ENCODE results near the gene S1PR4.
"Not testable (repeated sequence)": the region's sequence is repeated elsewhere in the genome, so short reads cannot be mapped to it uniquely, and the experiment has no call there.

S1PR4 gene

DNA sequence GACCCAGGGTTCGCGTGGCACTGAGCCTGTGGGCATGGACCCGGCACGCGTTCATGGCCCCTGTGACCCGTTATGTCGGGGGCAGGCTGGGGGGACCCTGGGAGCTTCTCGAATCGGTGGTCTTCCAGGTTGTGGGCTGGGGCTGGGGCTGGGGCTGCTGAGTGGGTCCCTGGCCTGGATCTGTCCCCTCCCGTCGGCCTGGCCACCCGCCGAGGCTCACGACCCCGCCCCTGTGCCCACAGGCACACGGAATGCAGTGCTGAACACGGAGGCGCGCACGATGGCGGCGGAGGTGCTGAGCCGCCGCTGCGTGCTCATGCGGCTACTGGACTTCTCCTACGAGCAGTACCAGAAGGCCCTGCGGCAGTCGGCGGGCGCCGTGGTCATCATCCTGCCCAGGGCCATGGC, 13.7 kb downstream of the S1PR4 start:
- H3K4me3 ChIP-seq (ENCODE audit: low read length): no peak overlapping the region
- TF ChIP-seq ZNF274 (IDR thresholded peaks at IDR 0.05; ENCODE audit: low read depth, low read length): no peak

DNA sequence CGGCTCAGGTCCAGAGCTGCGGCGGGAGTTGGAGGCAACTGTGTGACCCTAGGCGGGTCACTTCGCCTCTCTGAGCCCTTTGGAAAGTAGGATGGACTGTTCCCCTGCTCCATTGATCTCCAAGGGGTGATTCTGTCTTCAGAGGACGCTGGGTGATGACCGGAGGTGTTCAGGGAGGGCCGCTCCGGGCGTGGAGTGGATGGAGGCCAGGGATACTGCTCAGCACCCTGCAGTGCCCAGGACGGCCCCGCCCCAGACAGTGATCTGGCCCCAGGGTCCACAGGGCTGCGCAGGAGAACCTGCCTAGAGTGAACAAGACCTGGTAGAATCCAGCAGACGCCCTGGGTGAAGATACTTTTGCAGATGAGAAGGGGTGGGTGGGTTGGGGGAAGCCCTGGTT, 14.1 kb downstream of the S1PR4 start:
- no peak for TF ChIP-seq ZNF274 (IDR thresholded peaks at IDR 0.05; ENCODE audit: low read depth, low read length)
- H3K4me3 ChIP-seq (ENCODE audit: low read length): no peak overlapping the region

DNA sequence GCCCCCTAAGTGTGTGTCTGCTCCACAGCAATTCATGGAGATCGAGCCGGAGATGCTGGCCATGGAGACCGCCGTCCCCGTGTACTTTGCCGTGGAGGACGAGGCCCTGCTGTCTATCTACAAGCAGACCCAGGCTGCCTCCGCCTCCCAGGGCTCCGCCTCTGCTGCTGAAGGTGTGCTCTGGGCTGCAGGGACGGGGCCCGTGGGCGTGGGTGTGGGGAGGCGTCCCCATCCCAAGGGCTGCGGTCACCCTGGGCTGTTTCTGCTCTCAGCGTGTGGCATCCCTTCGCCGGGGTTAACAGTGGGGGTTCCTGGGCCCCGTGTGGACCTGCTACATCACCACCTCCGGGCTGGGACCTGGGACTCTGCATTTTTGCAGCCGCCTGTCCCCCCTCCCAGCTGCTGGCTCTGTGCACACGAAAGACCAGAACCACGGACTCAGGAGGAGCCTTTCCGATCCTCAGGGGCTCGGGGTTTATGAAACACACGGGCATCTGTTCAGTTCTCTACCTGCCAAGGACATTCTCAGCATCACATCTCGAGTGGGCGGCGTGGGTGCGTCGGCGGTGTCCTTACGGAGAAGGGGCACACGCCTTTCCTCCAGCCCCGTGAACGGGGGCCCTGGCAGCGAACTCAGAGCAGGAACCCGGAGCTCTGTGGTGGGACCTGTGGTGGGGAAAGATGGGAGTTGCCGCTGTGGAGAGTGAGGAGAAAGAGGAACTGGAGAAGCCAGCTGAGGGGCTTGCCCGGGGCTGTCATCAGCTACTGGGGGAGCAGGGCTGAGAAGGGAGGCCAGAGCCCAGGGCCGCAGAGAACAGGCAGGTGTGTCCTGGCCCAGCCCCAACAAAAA, 14.9 kb downstream of the S1PR4 start:
- TF ChIP-seq ZNF274 (IDR thresholded peaks at IDR 0.05; ENCODE audit: low read depth, low read length): no peak
- H3K4me3 ChIP-seq (ENCODE audit: low read length): no peak overlapping the region

DNA sequence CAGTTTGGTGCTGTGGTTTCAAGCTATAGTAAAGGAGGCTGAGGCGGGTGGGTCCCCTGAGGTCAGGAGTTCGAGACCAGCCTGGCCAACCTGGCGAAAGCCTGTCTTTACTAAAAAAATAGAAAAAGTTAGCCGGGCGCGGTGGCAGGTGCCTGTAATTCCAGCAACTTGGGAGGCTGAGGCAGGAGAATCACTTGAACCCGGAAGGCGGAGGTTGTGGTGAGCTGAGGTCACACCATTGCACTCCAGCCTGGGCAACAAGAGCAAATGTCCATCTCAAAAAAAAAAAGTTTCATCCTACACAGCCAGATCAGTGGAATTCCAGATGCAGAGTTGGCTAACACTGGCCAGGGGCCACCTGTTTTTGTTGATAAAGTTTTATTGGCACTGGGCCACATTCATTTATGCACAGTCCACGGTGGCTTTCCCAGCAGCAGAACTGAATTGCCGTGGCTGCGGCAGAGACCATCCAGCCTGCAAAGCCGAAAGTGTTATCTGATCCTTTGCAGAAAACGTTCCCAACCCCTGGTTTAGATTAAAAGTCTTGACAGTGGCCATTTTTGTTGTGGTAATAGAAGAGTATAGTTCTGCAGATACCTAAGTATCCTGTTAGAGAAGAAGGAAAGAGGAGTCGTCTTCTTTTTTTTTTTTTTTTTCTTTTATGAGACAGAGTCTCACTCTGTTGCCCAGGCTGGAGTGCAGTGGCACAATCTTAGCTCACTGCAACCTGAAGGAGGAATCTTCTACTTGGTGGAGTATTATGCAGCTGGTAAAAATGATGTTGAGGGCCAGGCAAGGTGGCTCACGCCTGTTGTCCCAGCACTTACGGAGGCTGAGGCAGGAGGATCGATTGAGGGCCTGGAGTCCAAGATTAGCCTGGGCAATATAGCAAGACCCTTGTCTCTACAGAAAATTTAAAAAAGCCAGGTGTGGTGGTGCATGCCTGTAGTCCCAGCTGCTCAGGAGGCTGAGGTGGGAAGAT, 15.8 kb downstream of the S1PR4 start:
- no peak overlapping the region for H3K4me3 ChIP-seq (ENCODE audit: low read length)
- TF ChIP-seq ZNF274 (IDR thresholded peaks at IDR 0.05; ENCODE audit: low read depth, low read length): no peak

GRCh38 chr19:3196064-3196932, 17.7 kb downstream of the S1PR4 start:
- H3K4me3 ChIP-seq (ENCODE audit: low read length): no peak overlapping the region
- no peak for TF ChIP-seq ZNF274 (IDR thresholded peaks at IDR 0.05; ENCODE audit: low read depth, low read length)

- H3K4me3 ChIP-seq (ENCODE audit: low read length): no peak overlapping the region
- TF ChIP-seq ZNF274 (IDR thresholded peaks at IDR 0.05; ENCODE audit: low read depth, low read length): no peak
Observed at GRCh38 chr19:3196933-3197205, 18.3 kb downstream of the S1PR4 start.

- TF ChIP-seq ZNF274 (IDR thresholded peaks at IDR 0.05; ENCODE audit: low read depth, low read length): no peak
- H3K4me3 ChIP-seq (ENCODE audit: low read length): no peak overlapping the region
Observed at GRCh38 chr19:3198901-3199700, 20.5 kb downstream of the S1PR4 start.

DNA sequence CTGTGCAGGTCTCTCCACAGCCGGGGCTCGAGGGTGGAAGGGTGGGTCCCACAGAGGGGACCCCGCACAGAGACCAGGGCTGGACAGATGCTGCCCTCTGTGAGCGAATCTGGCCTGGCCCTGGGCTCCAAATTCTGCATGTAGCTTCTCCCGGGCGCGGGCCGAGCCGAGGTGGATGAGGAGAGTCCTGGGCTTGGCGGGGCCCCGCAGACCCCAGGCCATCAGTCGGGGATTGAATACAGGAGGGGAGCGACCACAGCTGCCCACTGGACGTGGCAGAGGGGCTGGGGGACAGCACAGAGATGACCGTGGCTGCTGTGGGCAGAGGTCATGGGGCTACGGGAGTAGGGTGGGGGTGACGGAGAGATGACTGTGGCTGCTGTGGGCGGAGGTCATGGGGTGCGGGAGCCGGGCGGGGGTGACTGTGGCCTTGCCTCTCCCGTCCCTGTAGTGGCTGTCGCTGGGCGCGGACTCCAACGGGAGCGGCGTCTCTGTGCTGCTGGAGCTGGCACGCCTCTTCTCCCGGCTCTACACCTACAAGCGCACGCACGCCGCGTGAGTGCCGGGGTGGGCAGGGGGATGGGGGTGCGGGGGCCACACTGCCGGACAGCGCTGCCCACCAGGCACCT, 22.6 kb downstream of the S1PR4 start:
- no peak overlapping the region for H3K4me3 ChIP-seq (ENCODE audit: low read length)
- no peak for TF ChIP-seq ZNF274 (IDR thresholded peaks at IDR 0.05; ENCODE audit: low read depth, low read length)

DNA sequence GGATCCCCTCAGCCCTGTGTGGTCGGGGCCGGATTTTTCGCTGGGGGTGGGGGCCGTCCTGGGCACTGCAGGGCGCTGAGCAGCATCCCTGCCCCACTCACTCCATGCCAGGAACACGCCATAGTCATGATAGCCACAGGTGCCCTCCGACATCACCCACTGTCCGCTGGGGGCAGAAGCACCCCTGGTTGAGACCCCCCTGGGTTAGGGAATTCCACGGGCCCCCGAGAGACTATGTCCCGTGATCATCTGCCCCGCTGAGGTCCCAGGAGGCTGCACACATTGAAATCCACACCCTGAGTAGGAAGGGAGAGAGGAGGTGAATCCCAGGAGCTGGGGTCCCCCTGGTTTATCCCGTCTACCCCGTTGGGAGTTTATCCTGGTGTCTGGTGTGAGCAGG, 23.3 kb downstream of the S1PR4 start:
- no peak for TF ChIP-seq ZNF274 (IDR thresholded peaks at IDR 0.05; ENCODE audit: low read depth, low read length)
- H3K4me3 ChIP-seq (ENCODE audit: low read length): no peak overlapping the region

- H3K4me3 ChIP-seq (ENCODE audit: low read length): no peak overlapping the region
- no peak for TF ChIP-seq ZNF274 (IDR thresholded peaks at IDR 0.05; ENCODE audit: low read depth, low read length)
Observed at GRCh38 chr19:3202346-3202745, 23.8 kb downstream of the S1PR4 start.

- H3K4me3 ChIP-seq (ENCODE audit: low read length): not testable (repeated sequence)
Observed at GRCh38 chr19:3202895-3203294, 24.3 kb downstream of the S1PR4 start.

DNA sequence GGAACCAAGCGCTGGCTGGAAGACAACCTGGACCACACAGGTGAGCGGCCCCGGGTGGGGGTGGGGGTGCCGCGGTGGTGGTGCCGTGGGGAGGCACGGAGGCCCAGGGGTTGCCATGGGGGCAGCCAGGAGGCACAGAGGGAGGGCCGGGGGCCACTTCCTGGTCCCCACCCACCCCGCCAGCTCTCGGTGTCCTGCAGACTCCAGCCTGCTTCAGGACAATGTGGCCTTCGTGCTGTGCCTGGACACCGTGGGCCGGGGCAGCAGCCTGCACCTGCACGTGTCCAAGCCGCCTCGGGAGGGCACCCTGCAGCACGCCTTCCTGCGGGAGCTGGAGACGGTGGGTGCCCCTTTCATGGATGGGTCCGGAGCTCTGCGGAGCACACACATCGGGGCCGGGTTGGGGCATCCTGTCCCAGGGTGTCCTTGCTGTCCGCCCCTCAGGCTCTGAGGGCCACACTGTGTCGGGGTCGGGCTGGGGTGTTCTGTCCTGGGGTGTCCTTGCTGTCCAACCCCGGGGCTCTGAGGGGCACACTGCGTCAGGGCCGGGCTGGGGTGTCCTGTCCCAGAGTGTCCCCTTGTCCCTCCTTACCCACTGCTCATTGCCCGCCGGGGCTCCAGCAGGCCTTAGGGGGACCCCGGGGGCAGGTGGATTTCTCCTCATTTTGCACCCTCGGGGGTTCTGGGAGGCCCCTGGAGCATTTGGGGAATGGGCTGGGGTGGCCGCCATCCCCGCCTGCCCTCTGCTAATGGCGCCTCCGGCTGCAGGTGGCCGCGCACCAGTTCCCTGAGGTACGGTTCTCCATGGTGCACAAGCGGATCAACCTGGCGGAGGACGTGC, 25.5 kb downstream of the S1PR4 start:
- H3K4me3 ChIP-seq (ENCODE audit: low read length): no peak overlapping the region
- no peak for TF ChIP-seq ZNF274 (IDR thresholded peaks at IDR 0.05; ENCODE audit: low read depth, low read length)

Data from GM08714 (cell line).